ENCODE results near the gene AP4E1.

GRCh38 chr15:50891159-50891558, 17.3 kb upstream of the AP4E1 start:
- TF ChIP-seq YY1 (tag by site-specific recombination; IDR thresholded peaks at IDR 0.05) (no peak), ZNF138 (tag by site-specific recombination; IDR thresholded peaks at IDR 0.05; ENCODE audit: borderline replicate concordance) (no peak), ZNF623 (tag by site-specific recombination; IDR thresholded peaks at IDR 0.05) (no peak), ZNF274 (IDR thresholded peaks at IDR 0.05; ENCODE audit: low read length) (no peak), ZNF274 (tag by site-specific recombination; IDR thresholded peaks at IDR 0.05; ENCODE audit: borderline replicate concordance) (no peak), TCF7L2 (IDR thresholded peaks at IDR 0.05; ENCODE audit: borderline replicate concordance, low read depth, low read length) (no peak), ZBTB8A (tag by site-specific recombination; IDR thresholded peaks at IDR 0.05) (no peak)
- TF ChIP-seq, protein P1, sequence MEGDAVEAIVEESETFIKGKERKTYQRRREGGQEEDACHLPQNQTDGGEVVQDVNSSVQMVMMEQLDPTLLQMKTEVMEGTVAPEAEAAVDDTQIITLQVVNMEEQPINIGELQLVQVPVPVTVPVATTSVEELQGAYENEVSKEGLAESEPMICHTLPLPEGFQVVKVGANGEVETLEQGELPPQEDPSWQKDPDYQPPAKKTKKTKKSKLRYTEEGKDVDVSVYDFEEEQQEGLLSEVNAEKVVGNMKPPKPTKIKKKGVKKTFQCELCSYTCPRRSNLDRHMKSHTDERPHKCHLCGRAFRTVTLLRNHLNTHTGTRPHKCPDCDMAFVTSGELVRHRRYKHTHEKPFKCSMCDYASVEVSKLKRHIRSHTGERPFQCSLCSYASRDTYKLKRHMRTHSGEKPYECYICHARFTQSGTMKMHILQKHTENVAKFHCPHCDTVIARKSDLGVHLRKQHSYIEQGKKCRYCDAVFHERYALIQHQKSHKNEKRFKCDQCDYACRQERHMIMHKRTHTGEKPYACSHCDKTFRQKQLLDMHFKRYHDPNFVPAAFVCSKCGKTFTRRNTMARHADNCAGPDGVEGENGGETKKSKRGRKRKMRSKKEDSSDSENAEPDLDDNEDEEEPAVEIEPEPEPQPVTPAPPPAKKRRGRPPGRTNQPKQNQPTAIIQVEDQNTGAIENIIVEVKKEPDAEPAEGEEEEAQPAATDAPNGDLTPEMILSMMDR (tag by site-specific recombination; IDR thresholded peaks at IDR 0.05), result no peak
